Ishikawa (cell line): ENCODE measurements around the gene CD34.

ENCODE experiments used
- NFIC ChIP-seq: IDR thresholded peaks from 2 replicates; pipeline ENCODE4 v1.6.1; 2012
- RAD21 ChIP-seq: IDR thresholded peaks from 2 replicates; pipeline ENCODE4 v1.6.1; 2012; ENCODE audit warnings: low read depth

DNA sequence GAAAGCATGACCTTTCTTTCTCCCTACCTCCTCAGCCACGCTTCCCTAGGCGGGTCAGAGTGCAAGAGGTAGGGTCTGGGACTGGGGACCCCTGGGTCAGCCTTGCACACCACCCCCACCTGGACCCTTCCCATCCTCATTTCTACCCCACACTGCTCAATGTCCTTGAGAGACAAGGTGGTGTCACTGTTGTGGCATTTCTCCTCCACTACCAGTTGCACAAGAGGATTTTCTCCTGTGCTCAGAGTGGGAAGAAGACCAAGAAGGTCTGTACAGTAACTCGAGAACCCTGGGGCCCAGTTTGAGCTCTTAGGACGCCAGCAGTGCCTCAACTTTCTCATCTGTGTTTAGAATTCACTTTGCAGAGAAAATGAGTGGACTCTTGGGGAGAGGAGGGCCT lies 49.4 kb upstream of the CD34 start:
- TF ChIP-seq NFIC (no peak), RAD21 (no peak)
